Smooth muscle cell (in vitro differentiated cells): ENCODE results near the gene ALMS1. TPM values are rescaled to one million over a fixed set of nuclear protein-coding genes. Genes with fewer than 3 reads are reported as not detected.

ENCODE experiments used
- DNase-seq: peaks from one replicate; lab custom pipeline; 2025; ENCODE audit not compliant: unreplicated experiment; lab: John Stamatoyannopoulos, UW
- H2AFZ ChIP-seq: fragments of 200-600 bp; sonication (generic); 2 replicates; pipeline ENCODE4 v1.6.0; 2016; ENCODE audit warnings: antibody characterized with exemption, low read depth, mild to moderate bottlenecking
- H3F3A ChIP-seq: fragments of 200-600 bp; sonication (generic); 2 replicates; pipeline ENCODE4 v1.6.0; 2017; ENCODE audit warnings: antibody characterized with exemption, low read depth
- H3K27ac ChIP-seq: fragments of 200-600 bp; sonication (generic); 2 replicates; pipeline ENCODE4 v1.5.1; 2016; ENCODE audit warnings: low read depth, mild to moderate bottlenecking
- H3K27me3 ChIP-seq: fragments of 200-600 bp; sonication (generic); 2 replicates; pipeline ENCODE4 v1.6.1; 2016; ENCODE audit warnings: low read depth, mild to moderate bottlenecking
- H3K36me3 ChIP-seq: fragments of 200-600 bp; sonication (generic); 2 replicates; pipeline ENCODE4 v1.5.1; 2016; ENCODE audit warnings: low read depth
- H3K4me1 ChIP-seq: fragments of 200-600 bp; sonication (generic); 2 replicates; pipeline ENCODE4 v1.5.1; 2016; ENCODE audit warnings: low read depth
- H3K4me2 ChIP-seq: fragments of 200-600 bp; sonication (generic); 2 replicates; pipeline ENCODE4 v1.6.0; 2016; ENCODE audit warnings: mild to moderate bottlenecking
- H3K4me3 ChIP-seq: fragments of 200-600 bp; sonication (generic); 2 replicates; pipeline ENCODE4 v1.5.1; 2016; ENCODE audit warnings: mild to moderate bottlenecking
- H3K79me2 ChIP-seq: fragments of 200-600 bp; sonication (generic); 2 replicates; pipeline ENCODE4 v1.6.0; 2016; ENCODE audit warnings: low read depth, mild to moderate bottlenecking
- H3K9ac ChIP-seq: fragments of 200-600 bp; sonication (generic); 2 replicates; pipeline ENCODE4 v1.6.0; 2016; ENCODE audit warnings: low read depth
- H3K9me3 ChIP-seq: fragments of 200-600 bp; sonication (generic); replicated peaks from 2 replicates; pipeline ENCODE4 v1.5.1; 2016; ENCODE audit warnings: low read depth
- H4K20me1 ChIP-seq: fragments of 200-600 bp; sonication (generic); 2 replicates; pipeline ENCODE4 v1.6.0; 2016; ENCODE audit warnings: low read depth
- WGBS: methylation state at CpG from one replicate; pipeline ENCODE4 v1.1.7; 2016; ENCODE audit warnings: low lambda C conversion rate; 5-methylcytosine and 5-hydroxymethylcytosine counted together
- polyA plus RNA-seq: library from polyadenylated mRNA; unstranded; fragments of >200 nt; fragmentation: Nextera tagmentation; extraction: Ambion mirVana; gene quantifications from 2 replicates; pipeline ENCODE4 v1.2.1, GENCODE V29; 2016
- total RNA-seq: library from RNA; depleted of rRNA; stranded (reverse); fragments of >200 nt; gene quantifications from 2 replicates; pipeline ENCODE4 v1.2.3, GENCODE V29; 2014
- TF ChIP-seq, protein P1 (sequence below): fragments of 200-600 bp; sonication (generic); IDR thresholded peaks from 2 replicates; pipeline ENCODE4 v1.5.1; 2017; ENCODE audit warnings: borderline replicate concordance, mild to moderate bottlenecking, antibody characterized with exemption; ENCODE audit not compliant: insufficient read depth, poor library complexity, severe bottlenecking

ALMS1 gene
- total and polyA plus RNA-seq, 2 experiments from 2014 or later: 2.3 to 19.6 TPM

DNA sequence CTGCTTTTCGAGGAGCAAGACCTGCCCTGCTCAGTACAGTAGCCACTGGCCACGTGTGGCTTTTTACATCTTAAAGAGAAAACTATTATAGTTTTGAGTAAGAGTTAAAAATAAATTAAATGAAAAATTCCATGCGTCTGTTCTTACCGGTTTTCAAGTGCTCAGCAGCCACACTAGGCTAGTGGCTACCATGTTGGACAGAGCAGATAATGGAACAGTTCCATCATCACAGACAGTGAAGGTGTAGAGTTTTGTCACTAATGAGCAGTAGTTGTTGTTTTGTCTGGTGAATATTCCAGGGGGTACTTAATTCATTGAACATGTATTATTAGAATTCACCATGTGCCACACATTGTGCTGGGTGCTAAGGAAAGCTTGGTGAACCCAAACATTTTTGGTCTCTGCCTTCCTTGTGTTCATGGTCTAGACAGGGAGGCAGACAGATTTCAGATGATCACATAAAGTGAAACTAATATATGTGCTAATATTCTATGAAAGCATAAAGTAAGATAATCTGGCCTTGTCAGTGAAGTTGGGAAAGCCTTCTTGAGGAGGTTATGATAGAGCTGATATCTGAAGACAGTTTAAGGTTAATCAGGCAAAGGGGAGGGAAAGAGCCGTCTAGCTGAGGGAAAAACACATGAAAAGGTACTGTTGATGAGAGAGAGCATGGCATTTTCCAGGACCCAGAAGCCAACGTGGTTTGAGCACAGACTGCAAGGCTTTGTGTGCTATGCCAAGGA, 1.4 kb downstream of the ALMS1 start:
- peaks cover 20% of the 10 kb centered on the region for H3K27me3 ChIP-seq
- WGBS: 32% methylated on average over 6 of the region's 6 CpGs
- H3K4me3 ChIP-seq: peak overlapping the region; percentile 72
- H3K4me2 ChIP-seq: peak overlapping the region; percentile 88
- H4K20me1 ChIP-seq: peaks cover 5% of the 10 kb centered on the region
- H3K79me2 ChIP-seq: peaks cover 45% of the 10 kb centered on the region
- no peaks in the 10 kb centered on the region for H3F3A ChIP-seq
- H3K9ac ChIP-seq: no peak overlapping the region
- no peak for DNase-seq
- peaks cover 15% of the 10 kb centered on the region for H3K4me1 ChIP-seq
- peak overlapping the region; percentile 88 for H2AFZ ChIP-seq
- no peaks in the 10 kb centered on the region for H3K36me3 ChIP-seq
- no peaks in the 10 kb centered on the region for H3K9me3 ChIP-seq
- H3K27ac ChIP-seq: no peak overlapping the region
- TF ChIP-seq, protein P1, sequence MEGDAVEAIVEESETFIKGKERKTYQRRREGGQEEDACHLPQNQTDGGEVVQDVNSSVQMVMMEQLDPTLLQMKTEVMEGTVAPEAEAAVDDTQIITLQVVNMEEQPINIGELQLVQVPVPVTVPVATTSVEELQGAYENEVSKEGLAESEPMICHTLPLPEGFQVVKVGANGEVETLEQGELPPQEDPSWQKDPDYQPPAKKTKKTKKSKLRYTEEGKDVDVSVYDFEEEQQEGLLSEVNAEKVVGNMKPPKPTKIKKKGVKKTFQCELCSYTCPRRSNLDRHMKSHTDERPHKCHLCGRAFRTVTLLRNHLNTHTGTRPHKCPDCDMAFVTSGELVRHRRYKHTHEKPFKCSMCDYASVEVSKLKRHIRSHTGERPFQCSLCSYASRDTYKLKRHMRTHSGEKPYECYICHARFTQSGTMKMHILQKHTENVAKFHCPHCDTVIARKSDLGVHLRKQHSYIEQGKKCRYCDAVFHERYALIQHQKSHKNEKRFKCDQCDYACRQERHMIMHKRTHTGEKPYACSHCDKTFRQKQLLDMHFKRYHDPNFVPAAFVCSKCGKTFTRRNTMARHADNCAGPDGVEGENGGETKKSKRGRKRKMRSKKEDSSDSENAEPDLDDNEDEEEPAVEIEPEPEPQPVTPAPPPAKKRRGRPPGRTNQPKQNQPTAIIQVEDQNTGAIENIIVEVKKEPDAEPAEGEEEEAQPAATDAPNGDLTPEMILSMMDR: no peak

DNA sequence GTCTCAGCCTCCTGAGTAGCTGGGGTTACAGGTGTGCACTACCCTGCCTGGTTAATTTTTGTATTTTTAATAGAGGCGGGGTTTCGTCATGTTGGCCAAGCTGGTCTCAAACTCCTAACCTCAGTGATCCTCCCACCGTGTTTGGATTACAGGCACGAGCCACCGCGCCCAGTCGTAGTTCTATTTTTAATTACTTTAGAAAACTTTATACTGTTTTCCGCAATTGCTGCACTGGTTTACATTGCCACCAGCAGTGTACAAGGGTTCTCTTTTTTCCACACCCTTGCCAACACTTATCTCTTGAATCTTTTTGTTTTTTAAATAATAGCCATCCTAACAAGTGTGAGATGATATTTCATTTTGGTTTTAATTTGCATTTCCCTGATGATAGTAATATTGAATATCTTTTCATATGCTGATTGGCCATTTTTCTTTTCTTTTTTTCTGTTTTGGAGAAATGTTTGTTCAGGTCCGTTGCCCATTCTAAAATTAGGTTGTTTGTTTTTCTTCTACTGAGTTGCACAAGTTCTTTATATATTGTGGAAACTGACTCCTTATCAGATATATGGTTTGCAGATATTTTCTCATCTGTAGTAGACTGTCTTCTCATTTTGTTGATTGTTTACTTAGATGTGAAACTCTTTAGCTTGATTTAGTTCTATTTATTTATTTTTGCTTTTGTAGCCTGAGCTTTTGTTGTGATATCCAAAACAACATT, 16.9 kb downstream of the ALMS1 start:
- Histone ChIP-seq H2AFZ (no peak overlapping the region), H3K9me3 (peaks cover 9% of the 10 kb centered on the region), H3F3A (no peaks in the 10 kb centered on the region), H3K27me3 (no peaks in the 10 kb centered on the region), H3K27ac (no peak overlapping the region), H3K4me1 (no peaks in the 10 kb centered on the region), H3K4me3 (no peak overlapping the region), H4K20me1 (peaks cover 14% of the 10 kb centered on the region), H3K4me2 (no peak overlapping the region), H3K9ac (no peak overlapping the region), H3K36me3 (no peaks in the 10 kb centered on the region), H3K79me2 (peaks cover 54% of the 10 kb centered on the region)
- WGBS: 99% methylated on average over 9 of the region's 9 CpGs
- DNase-seq: no peak
- TF ChIP-seq, protein P1: no peak

DNA sequence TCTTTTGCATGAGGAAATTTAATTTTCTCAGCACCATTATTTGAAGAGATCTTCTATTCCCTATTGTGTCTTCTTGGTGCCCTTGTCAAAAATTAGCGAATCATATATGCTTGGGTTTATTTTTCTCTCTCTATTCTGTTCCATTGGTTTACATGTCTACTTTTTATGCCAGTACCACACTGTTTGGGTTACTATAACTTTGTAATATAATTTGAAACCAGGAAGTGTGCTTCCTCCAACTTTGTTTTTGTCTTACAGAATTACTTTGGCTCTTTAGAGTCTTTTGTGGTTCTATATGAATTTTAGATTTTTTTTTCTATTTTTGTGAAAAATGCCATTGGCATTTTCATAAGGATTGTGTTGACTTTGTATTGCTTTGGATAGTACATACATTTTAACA, 17.6 kb downstream of the ALMS1 start:
- Histone ChIP-seq H3K27ac (no peak overlapping the region), H3K4me3 (no peak overlapping the region), H3K36me3 (no peaks in the 10 kb centered on the region), H3K9ac (no peak overlapping the region), H3K79me2 (peaks cover 47% of the 10 kb centered on the region), H3F3A (no peaks in the 10 kb centered on the region), H4K20me1 (peaks cover 18% of the 10 kb centered on the region), H3K27me3 (no peaks in the 10 kb centered on the region), H3K4me2 (no peak overlapping the region), H3K9me3 (peaks cover 9% of the 10 kb centered on the region), H3K4me1 (no peaks in the 10 kb centered on the region), H2AFZ (no peak overlapping the region)
- WGBS: 96% methylated on average over 1 of the region's 1 CpG
- TF ChIP-seq, protein P1: no peak
- DNase-seq: no peak
